ENCODE measurements around the gene NKD2. TPM values are rescaled to one million over a fixed set of nuclear protein-coding genes. Genes with fewer than 3 reads are reported as not detected.

Gene NKD2
- polyA plus RNA-seq, 1 donor (not counting 4 experiments of a cell fraction or from before 2014, with no cell fraction given): not detected

- Histone ChIP-seq H3K4me2 (ENCODE audit: control insufficient read depth, extremely low read depth, insufficient read depth, low read depth, low read length) (no peak overlapping the region), H3K9me3 (ENCODE audit: control insufficient read depth, low read depth, low read length) (no peaks in the 10 kb centered on the region), H3K9me1 (ENCODE audit: control insufficient read depth, extremely low read depth, insufficient read depth, low read length) (no peaks in the 10 kb centered on the region), H3K4me1 (ENCODE audit: control insufficient read depth, extremely low read depth, insufficient read depth, low read length) (peaks cover 17% of the 10 kb centered on the region), H3K4me3 (ENCODE audit: control insufficient read depth in 2 of 3, extremely low read depth in 1 of 3, insufficient read depth in 2 of 3, low read depth in 1 of 3, low read length in 3 of 3) (no peak overlapping the region), H3K27ac (ENCODE audit: control insufficient read depth, insufficient read depth, low read length) (no peak overlapping the region), H3K79me2 (ENCODE audit: control insufficient read depth, insufficient read depth, low read length) (no peaks in the 10 kb centered on the region), H2AFZ (ENCODE audit: control insufficient read depth, low read length) (no peak overlapping the region), H3K36me3 (ENCODE audit: control insufficient read depth in 2 of 2, extremely low read depth in 1 of 2, insufficient read depth in 2 of 2, low read length in 2 of 2) (no peaks in the 10 kb centered on the region), H4K20me1 (ENCODE audit: control insufficient read depth, extremely low read depth, insufficient read depth, low read length) (peaks cover 5% of the 10 kb centered on the region), H3K27me3 (ENCODE audit: control insufficient read depth, extremely low read depth, insufficient read depth, low read length) (peaks cover 74% of the 10 kb centered on the region), H3K9ac (ENCODE audit: control insufficient read depth, extremely low read depth, insufficient read depth, low read length) (no peak overlapping the region)
- FAIRE-seq (no peak), DNase-seq (ENCODE audit: low read depth, low spot score) (no peak)
- no peak for TF ChIP-seq EZH2 (IDR thresholded peaks at IDR 0.05; ENCODE audit: low read length)
- no peak for TF ChIP-seq CTCF (optimal IDR thresholded peaks at IDR 0.05 in 1 of 3, IDR thresholded peaks at IDR 0.05 in 1 of 3, conservative IDR thresholded peaks at IDR 0.05 in 1 of 3; ENCODE audit: extremely low read depth in 1 of 3, insufficient read depth in 2 of 3, low read length in 3 of 3)
- dilution Hi-C loops (cut with MboI; ENCODE audit: extremely low pct_ligation_motif_present, low sequenced_read_pairs): no loop called here
These were observed 7.0 kb upstream of the NKD2 start for GRCh38 chr5:1001406-1002270.

DNA sequence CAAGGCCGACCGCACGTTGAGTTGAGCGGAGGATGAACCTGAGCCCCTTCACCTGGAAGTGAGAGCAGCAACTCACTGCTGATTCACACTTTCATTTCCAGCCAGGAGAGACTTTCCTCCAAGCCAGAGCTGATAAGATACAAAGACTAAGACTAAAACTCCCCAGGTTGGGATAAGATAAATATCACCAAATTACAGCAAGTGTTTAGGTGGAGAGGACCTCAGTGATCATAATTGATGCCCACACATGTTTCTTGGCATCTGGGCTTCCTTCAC lies 6.4 kb upstream of the NKD2 start:
- Histone ChIP-seq H3K4me1 (ENCODE audit: control insufficient read depth, extremely low read depth, insufficient read depth, low read length) (peaks cover 17% of the 10 kb centered on the region), H3K36me3 (ENCODE audit: control insufficient read depth in 2 of 2, extremely low read depth in 1 of 2, insufficient read depth in 2 of 2, low read length in 2 of 2) (no peaks in the 10 kb centered on the region), H3K79me2 (ENCODE audit: control insufficient read depth, insufficient read depth, low read length) (no peaks in the 10 kb centered on the region), H3K27me3 (ENCODE audit: control insufficient read depth, extremely low read depth, insufficient read depth, low read length) (peaks cover 79% of the 10 kb centered on the region), H3K27ac (ENCODE audit: control insufficient read depth, insufficient read depth, low read length) (no peak overlapping the region), H3K9me3 (ENCODE audit: control insufficient read depth, low read depth, low read length) (no peaks in the 10 kb centered on the region), H3K9ac (ENCODE audit: control insufficient read depth, extremely low read depth, insufficient read depth, low read length) (no peak overlapping the region), H3K4me3 (ENCODE audit: control insufficient read depth in 2 of 3, extremely low read depth in 1 of 3, insufficient read depth in 2 of 3, low read depth in 1 of 3, low read length in 3 of 3) (no peak overlapping the region), H3K4me2 (ENCODE audit: control insufficient read depth, extremely low read depth, insufficient read depth, low read depth, low read length) (no peak overlapping the region), H3K9me1 (ENCODE audit: control insufficient read depth, extremely low read depth, insufficient read depth, low read length) (no peaks in the 10 kb centered on the region), H4K20me1 (ENCODE audit: control insufficient read depth, extremely low read depth, insufficient read depth, low read length) (peaks cover 8% of the 10 kb centered on the region), H2AFZ (ENCODE audit: control insufficient read depth, low read length) (no peak overlapping the region)
- dilution Hi-C loops (cut with MboI; ENCODE audit: extremely low pct_ligation_motif_present, low sequenced_read_pairs): no loop called here
- DNase-seq (ENCODE audit: low read depth, low spot score) (no peak), FAIRE-seq (no peak)
- TF ChIP-seq EZH2 (IDR thresholded peaks at IDR 0.05; ENCODE audit: low read length) (no peak), CTCF (optimal IDR thresholded peaks at IDR 0.05 in 1 of 3, IDR thresholded peaks at IDR 0.05 in 1 of 3, conservative IDR thresholded peaks at IDR 0.05 in 1 of 3; ENCODE audit: extremely low read depth in 1 of 3, insufficient read depth in 2 of 3, low read length in 3 of 3) (no peak)
